Fibroblast of lung (primary cell): ENCODE measurements around the gene GRIK4. TPM values are rescaled to one million over a fixed set of nuclear protein-coding genes. Genes with fewer than 3 reads are reported as not detected.

Source experiments
- DNase-seq, 2 donors: peaks; one replicate each; pipeline versions ENCODE4 v3.0.0 to v3.0.0-alpha.2; 2010; ENCODE audit warnings: low read depth in 2 of 2
- H2AFZ ChIP-seq: 2 replicates; pipeline ENCODE4 v1.5.1; 2012; ENCODE audit warnings: low read length, control low read depth, inconsistent platforms
- H3K27ac ChIP-seq: 2 replicates; pipeline ENCODE4 v1.5.1; 2011; ENCODE audit warnings: low read length, control low read depth; ENCODE audit not compliant: insufficient read depth
- H3K27me3 ChIP-seq: 2 replicates; pipeline ENCODE4 v1.5.1; 2011; ENCODE audit warnings: mild to moderate bottlenecking, low read length; ENCODE audit not compliant: control insufficient read depth, insufficient read depth
- H3K36me3 ChIP-seq: 2 replicates; pipeline ENCODE4 v1.5.1; 2011; ENCODE audit warnings: low read length; ENCODE audit not compliant: control insufficient read depth, insufficient read depth
- H3K4me1 ChIP-seq: 2 replicates; pipeline ENCODE4 v1.5.1; 2011; ENCODE audit warnings: low read length; ENCODE audit not compliant: control insufficient read depth, insufficient read depth; ENCODE audit errors: extremely low read depth
- H3K4me2 ChIP-seq: 2 replicates; pipeline ENCODE4 v1.5.1; 2011; ENCODE audit warnings: low read length, control low read depth; ENCODE audit not compliant: insufficient read depth; ENCODE audit errors: extremely low read depth
- H3K4me3 ChIP-seq, 4 experiments: fragments of 200-600 bp in 1 of 4; sonication (generic) in 1 of 4; replicated peaks in 1 of 4; 2 replicates each; pipeline ENCODE4 v1.5.1; 2011 to 2016; ENCODE audit warnings: low read length in 4 of 4, low read depth in 3 of 4, mild to moderate bottlenecking in 3 of 4, control low read depth in 2 of 4, inconsistent platforms in 1 of 4, mixed read lengths in 1 of 4; ENCODE audit not compliant: insufficient read depth in 1 of 4; ENCODE audit errors: control extremely low read depth in 1 of 4
- H3K79me2 ChIP-seq: 2 replicates; pipeline ENCODE4 v1.5.1; 2012; ENCODE audit warnings: mild to moderate bottlenecking, low read length, inconsistent platforms; ENCODE audit not compliant: control insufficient read depth, insufficient read depth
- H3K9ac ChIP-seq: 2 replicates; pipeline ENCODE4 v1.5.1; 2011; ENCODE audit warnings: mild to moderate bottlenecking, low read length, control low read depth; ENCODE audit not compliant: insufficient read depth
- H3K9me3 ChIP-seq: 2 replicates; pipeline ENCODE4 v1.5.1; 2012; ENCODE audit warnings: low read depth, low read length; ENCODE audit not compliant: control insufficient read depth, insufficient read depth
- H4K20me1 ChIP-seq: 2 replicates; pipeline ENCODE4 v1.5.1; 2011; ENCODE audit warnings: low read length; ENCODE audit not compliant: control insufficient read depth, insufficient read depth; ENCODE audit errors: extremely low read depth
- EZH2 ChIP-seq: IDR thresholded peaks from 2 replicates; pipeline ENCODE4 v1.5.1; 2012; ENCODE audit warnings: low read length, control low read depth, mild to moderate bottlenecking; ENCODE audit errors: missing control alignments
- polyA plus RNA-seq, 2 donors: library from polyadenylated mRNA; depleted of rRNA in 1 of 2; stranded (reverse) in 1 of 2; unstranded in 1 of 2; fragments of >200 nt; gene quantifications; 2 replicates each; pipeline ENCODE4 v1.2.1, GENCODE V29; 2011 to 2012; ENCODE audit warnings: missing spikeins in 1 of 2
- total RNA-seq: library from RNA; depleted of rRNA; stranded (reverse); fragments of >200 nt; gene quantifications from 2 replicates; pipeline ENCODE4 v1.2.1, GENCODE V29; 2014
- TF ChIP-seq, protein P1 (sequence below), 2 donors: IDR thresholded peaks in 1 of 2; conservative IDR thresholded peaks in 1 of 2; 1 replicate in 1 of 2; 2 replicates in 1 of 2; pipeline ENCODE4 v1.5.1; 2011 to 2012; ENCODE audit warnings: low read length in 2 of 2, control low read depth in 1 of 2, inconsistent platforms in 1 of 2, low read depth in 1 of 2, mild to moderate bottlenecking in 1 of 2

The GRIK4 gene
- total and polyA plus RNA-seq, 2 donors (not counting 1 experiment from before 2014, with no cell fraction given): 0.17 to 1.5 TPM

GRCh38 chr11:120950880-120951279 lies 439.3 kb downstream of the GRIK4 start:
- H3K9me3 ChIP-seq: no peaks in the 10 kb centered on the region
- no peak for DNase-seq
- H3K4me1 ChIP-seq: no peaks in the 10 kb centered on the region
- no peak overlapping the region for H2AFZ ChIP-seq
- H3K27me3 ChIP-seq: peaks cover 7% of the 10 kb centered on the region
- no peak overlapping the region for H3K27ac ChIP-seq
- H3K9ac ChIP-seq: no peak overlapping the region
- H3K4me3 ChIP-seq: no peak overlapping the region
- H3K79me2 ChIP-seq: no peaks in the 10 kb centered on the region
- no peaks in the 10 kb centered on the region for H3K36me3 ChIP-seq
- no peak overlapping the region for H3K4me2 ChIP-seq
- no peaks in the 10 kb centered on the region for H4K20me1 ChIP-seq
- TF ChIP-seq, protein P1, sequence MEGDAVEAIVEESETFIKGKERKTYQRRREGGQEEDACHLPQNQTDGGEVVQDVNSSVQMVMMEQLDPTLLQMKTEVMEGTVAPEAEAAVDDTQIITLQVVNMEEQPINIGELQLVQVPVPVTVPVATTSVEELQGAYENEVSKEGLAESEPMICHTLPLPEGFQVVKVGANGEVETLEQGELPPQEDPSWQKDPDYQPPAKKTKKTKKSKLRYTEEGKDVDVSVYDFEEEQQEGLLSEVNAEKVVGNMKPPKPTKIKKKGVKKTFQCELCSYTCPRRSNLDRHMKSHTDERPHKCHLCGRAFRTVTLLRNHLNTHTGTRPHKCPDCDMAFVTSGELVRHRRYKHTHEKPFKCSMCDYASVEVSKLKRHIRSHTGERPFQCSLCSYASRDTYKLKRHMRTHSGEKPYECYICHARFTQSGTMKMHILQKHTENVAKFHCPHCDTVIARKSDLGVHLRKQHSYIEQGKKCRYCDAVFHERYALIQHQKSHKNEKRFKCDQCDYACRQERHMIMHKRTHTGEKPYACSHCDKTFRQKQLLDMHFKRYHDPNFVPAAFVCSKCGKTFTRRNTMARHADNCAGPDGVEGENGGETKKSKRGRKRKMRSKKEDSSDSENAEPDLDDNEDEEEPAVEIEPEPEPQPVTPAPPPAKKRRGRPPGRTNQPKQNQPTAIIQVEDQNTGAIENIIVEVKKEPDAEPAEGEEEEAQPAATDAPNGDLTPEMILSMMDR (conservative IDR thresholded peaks at IDR 0.05 in 1 of 2, IDR thresholded peaks at IDR 0.05 in 1 of 2; ENCODE audit: low read depth in 1 of 2, low read length in 2 of 2): no peak
- TF ChIP-seq EZH2: no peak

GRCh38 chr11:120952461-120953434 lies 441.2 kb downstream of the GRIK4 start:
- no peak overlapping the region for H2AFZ ChIP-seq
- H4K20me1 ChIP-seq: no peaks in the 10 kb centered on the region
- H3K27ac ChIP-seq: no peak overlapping the region
- H3K4me1 ChIP-seq: no peaks in the 10 kb centered on the region
- TF ChIP-seq, protein P1 (conservative IDR thresholded peaks at IDR 0.05 in 1 of 2, IDR thresholded peaks at IDR 0.05 in 1 of 2; ENCODE audit: low read depth in 1 of 2, low read length in 2 of 2): peak; percentile 63 to 68
- no peak for TF ChIP-seq EZH2
- no peak overlapping the region for H3K4me3 ChIP-seq
- no peaks in the 10 kb centered on the region for H3K79me2 ChIP-seq
- DNase-seq: peak; percentile 61 to 71
- no peaks in the 10 kb centered on the region for H3K36me3 ChIP-seq
- peak overlapping the region; percentile 8 for H3K4me2 ChIP-seq
- no peak overlapping the region for H3K9ac ChIP-seq
- H3K9me3 ChIP-seq: no peaks in the 10 kb centered on the region
- H3K27me3 ChIP-seq: peaks cover 7% of the 10 kb centered on the region

GRCh38 chr11:120954381-120954780 lies 442.8 kb downstream of the GRIK4 start:
- no peak for TF ChIP-seq EZH2
- TF ChIP-seq, protein P1 (conservative IDR thresholded peaks at IDR 0.05 in 1 of 2, IDR thresholded peaks at IDR 0.05 in 1 of 2; ENCODE audit: low read depth in 1 of 2, low read length in 2 of 2): no peak
- Histone ChIP-seq H3K4me2 (no peak overlapping the region), H3K4me3 (no peak overlapping the region), H4K20me1 (no peaks in the 10 kb centered on the region), H3K36me3 (no peaks in the 10 kb centered on the region), H3K79me2 (no peaks in the 10 kb centered on the region), H3K27ac (no peak overlapping the region), H3K4me1 (no peaks in the 10 kb centered on the region), H3K9me3 (no peaks in the 10 kb centered on the region), H3K9ac (no peak overlapping the region), H3K27me3 (peaks cover 7% of the 10 kb centered on the region), H2AFZ (no peak overlapping the region)
- no peak for DNase-seq
